ENCODE results near the gene NEUROG3.

DNA sequence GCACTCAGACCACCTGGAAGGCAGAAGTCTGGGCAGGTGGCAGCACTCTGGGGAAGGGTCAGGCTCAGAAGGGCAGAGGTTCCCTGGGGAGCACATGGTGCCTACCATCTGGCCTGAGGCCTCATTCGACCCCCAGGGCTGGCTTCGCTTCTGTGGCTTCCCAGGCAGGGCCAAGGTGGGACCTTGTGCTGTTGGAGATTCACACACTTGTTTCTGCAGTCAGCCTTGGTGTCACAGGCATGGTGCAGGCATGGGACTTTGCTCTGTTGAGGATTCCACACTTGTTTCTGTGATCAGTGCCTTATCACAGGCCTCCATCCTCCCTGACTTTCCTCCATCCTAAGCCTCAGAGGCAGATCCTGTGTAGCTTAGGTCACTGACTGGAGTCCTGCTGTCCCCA is 45.5 kb upstream of the NEUROG3 start:
- TF ChIP-seq, protein P1, sequence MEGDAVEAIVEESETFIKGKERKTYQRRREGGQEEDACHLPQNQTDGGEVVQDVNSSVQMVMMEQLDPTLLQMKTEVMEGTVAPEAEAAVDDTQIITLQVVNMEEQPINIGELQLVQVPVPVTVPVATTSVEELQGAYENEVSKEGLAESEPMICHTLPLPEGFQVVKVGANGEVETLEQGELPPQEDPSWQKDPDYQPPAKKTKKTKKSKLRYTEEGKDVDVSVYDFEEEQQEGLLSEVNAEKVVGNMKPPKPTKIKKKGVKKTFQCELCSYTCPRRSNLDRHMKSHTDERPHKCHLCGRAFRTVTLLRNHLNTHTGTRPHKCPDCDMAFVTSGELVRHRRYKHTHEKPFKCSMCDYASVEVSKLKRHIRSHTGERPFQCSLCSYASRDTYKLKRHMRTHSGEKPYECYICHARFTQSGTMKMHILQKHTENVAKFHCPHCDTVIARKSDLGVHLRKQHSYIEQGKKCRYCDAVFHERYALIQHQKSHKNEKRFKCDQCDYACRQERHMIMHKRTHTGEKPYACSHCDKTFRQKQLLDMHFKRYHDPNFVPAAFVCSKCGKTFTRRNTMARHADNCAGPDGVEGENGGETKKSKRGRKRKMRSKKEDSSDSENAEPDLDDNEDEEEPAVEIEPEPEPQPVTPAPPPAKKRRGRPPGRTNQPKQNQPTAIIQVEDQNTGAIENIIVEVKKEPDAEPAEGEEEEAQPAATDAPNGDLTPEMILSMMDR (IDR thresholded peaks at IDR 0.05 in 4 of 5, conservative IDR thresholded peaks at IDR 0.05 in 1 of 5), result no peak
- no peak for TF ChIP-seq POLR2A (IDR thresholded peaks at IDR 0.05)
